Ishikawa (cell line): ENCODE measurements around the gene CBX4.

Experiments
- TAF1 ChIP-seq: IDR thresholded peaks from 2 replicates; pipeline ENCODE4 v1.6.1; 2012; ENCODE audit warnings: low read depth, mild to moderate bottlenecking
- YY1 ChIP-seq: IDR thresholded peaks from 2 replicates; pipeline ENCODE4 v1.6.1; 2012; ENCODE audit warnings: low read depth
- TF ChIP-seq, protein P1 (sequence below): IDR thresholded peaks from 2 replicates; pipeline ENCODE4 v1.6.1; 2012; ENCODE audit warnings: low read depth, mild to moderate bottlenecking

DNA sequence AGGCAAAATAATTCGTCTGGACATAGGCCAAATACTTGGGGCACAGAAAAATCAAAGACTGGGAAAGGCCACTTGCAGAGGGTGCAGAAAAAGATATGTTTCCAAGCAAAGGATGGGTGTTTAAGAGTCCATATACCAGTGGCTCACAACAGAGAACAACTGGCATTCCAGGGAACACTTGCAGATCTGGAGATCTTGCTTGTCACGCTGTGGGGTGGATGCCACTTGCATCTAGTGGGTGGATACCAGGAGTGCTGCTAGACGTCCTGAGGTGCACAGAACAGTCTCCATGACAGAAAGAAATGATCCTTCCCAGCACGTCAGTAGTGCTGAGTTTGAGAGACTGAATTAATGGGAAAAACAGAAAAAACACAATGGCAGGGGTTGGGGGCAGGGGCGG, 50.8 kb downstream of the CBX4 start:
- TF ChIP-seq YY1 (no peak), TAF1 (no peak)
- TF ChIP-seq, protein P1, sequence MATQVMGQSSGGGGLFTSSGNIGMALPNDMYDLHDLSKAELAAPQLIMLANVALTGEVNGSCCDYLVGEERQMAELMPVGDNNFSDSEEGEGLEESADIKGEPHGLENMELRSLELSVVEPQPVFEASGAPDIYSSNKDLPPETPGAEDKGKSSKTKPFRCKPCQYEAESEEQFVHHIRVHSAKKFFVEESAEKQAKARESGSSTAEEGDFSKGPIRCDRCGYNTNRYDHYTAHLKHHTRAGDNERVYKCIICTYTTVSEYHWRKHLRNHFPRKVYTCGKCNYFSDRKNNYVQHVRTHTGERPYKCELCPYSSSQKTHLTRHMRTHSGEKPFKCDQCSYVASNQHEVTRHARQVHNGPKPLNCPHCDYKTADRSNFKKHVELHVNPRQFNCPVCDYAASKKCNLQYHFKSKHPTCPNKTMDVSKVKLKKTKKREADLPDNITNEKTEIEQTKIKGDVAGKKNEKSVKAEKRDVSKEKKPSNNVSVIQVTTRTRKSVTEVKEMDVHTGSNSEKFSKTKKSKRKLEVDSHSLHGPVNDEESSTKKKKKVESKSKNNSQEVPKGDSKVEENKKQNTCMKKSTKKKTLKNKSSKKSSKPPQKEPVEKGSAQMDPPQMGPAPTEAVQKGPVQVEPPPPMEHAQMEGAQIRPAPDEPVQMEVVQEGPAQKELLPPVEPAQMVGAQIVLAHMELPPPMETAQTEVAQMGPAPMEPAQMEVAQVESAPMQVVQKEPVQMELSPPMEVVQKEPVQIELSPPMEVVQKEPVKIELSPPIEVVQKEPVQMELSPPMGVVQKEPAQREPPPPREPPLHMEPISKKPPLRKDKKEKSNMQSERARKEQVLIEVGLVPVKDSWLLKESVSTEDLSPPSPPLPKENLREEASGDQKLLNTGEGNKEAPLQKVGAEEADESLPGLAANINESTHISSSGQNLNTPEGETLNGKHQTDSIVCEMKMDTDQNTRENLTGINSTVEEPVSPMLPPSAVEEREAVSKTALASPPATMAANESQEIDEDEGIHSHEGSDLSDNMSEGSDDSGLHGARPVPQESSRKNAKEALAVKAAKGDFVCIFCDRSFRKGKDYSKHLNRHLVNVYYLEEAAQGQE, result no peak
